ENCODE results near the gene DIP2C.

- no peak for TF ChIP-seq POLR2AphosphoS5 (IDR thresholded peaks at IDR 0.05)
- TF ChIP-seq, protein P1, sequence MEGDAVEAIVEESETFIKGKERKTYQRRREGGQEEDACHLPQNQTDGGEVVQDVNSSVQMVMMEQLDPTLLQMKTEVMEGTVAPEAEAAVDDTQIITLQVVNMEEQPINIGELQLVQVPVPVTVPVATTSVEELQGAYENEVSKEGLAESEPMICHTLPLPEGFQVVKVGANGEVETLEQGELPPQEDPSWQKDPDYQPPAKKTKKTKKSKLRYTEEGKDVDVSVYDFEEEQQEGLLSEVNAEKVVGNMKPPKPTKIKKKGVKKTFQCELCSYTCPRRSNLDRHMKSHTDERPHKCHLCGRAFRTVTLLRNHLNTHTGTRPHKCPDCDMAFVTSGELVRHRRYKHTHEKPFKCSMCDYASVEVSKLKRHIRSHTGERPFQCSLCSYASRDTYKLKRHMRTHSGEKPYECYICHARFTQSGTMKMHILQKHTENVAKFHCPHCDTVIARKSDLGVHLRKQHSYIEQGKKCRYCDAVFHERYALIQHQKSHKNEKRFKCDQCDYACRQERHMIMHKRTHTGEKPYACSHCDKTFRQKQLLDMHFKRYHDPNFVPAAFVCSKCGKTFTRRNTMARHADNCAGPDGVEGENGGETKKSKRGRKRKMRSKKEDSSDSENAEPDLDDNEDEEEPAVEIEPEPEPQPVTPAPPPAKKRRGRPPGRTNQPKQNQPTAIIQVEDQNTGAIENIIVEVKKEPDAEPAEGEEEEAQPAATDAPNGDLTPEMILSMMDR (IDR thresholded peaks at IDR 0.05), result no peak
These were observed 307.7 kb downstream of the DIP2C start for GRCh38 chr10:381805-382204.

Data from stomach (tissue), 4 donors.